IPS-18c (cell line): ENCODE data around the gene PRDM15.

Experiments
- H3K4me3 ChIP-seq: 2 replicates; pipeline ENCODE4 v1.7.0; 2013; ENCODE audit warnings: low read depth, mild to moderate bottlenecking, low read length, moderate library complexity; ENCODE audit not compliant: insufficient read depth
- H3K9me3 ChIP-seq: one replicate; pipeline ENCODE4 v1.6.1; 2013; ENCODE audit warnings: mild to moderate bottlenecking, low read length, moderate library complexity; ENCODE audit not compliant: control insufficient read depth, insufficient read depth

PRDM15 gene

DNA sequence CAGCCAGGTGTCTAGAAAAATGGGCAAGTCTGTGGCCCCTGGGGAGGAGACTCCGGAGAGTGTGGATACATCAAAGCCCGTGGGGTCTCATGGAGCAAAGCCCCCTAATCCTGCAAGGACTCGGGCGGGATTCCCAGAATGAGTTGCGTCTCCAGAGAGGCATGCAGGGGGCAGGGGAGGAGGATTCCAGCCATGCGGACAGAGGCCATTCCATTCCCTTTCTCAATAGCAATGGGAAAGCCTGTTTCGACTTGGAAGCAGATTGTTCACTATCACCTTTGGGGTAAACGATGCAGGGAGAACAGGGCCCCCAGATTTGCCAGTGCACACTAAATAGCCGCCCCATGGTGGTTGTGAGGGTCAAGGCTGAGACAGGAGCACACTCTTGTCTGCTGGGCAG, 15.4 kb upstream of the PRDM15 start:
- Histone ChIP-seq H3K4me3 (no peak overlapping the region), H3K9me3 (no peaks in the 10 kb centered on the region)

DNA sequence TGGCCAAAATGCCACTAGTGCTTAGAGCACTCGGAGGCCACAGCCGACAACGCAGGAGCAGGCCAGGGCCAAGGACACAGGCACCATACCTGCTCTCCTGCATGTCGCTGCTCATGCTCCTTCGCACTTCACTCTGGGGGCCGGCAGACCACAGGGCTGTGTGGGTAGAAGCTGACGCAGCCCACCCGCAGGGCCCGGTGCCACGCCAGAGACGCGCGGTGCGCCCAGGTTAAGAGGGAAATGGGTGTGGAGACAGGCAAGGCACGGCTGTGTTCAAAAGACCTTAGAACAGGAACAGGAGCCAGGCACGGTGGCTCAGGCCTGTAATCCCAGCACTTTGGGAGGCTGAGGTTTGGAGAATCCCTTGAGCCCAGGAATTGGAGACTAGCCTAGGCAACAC, 13.6 kb upstream of the PRDM15 start:
- Histone ChIP-seq H3K9me3 (no peaks in the 10 kb centered on the region), H3K4me3 (no peak overlapping the region)

DNA sequence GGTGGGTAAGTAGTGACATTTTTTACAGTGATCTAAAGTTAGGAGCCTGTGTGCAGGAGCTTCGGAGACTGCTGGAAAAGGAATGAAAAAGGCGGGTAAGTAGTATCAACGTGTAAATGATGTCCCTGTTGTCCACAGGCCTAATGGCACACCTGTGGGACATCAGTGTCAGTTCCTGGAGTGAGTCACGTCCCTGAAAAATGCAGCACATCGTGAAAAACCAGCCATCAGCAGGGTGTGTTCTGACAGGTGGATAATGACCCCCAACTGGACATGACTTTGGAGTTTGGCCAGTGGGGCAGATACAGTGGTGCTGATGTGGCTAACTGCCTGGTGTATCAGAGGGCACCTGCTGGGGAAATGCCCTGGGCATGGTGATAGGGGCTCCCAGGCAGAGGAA, 12.0 kb upstream of the PRDM15 start:
- Histone ChIP-seq H3K4me3 (no peak overlapping the region), H3K9me3 (no peaks in the 10 kb centered on the region)

DNA sequence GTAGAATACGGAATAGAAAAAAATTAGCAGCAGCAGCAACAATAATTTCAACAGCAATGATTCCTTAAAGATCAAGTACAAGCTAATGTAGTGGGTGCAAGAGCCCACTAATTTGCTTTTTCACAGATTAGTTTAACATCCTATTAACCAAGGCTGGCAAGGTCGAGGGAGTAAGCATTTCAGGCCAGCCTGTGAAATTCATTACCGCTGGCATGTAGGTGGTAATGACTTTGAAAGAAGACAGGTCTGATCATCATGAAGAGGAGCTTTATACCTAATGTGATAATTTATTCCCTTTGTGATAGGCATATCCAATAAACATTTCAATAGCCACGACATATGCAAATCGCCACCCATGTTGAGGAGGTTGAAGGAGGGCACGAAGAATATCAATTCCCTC, 11.2 kb upstream of the PRDM15 start:
- no peak overlapping the region for H3K4me3 ChIP-seq
- H3K9me3 ChIP-seq: no peaks in the 10 kb centered on the region

DNA sequence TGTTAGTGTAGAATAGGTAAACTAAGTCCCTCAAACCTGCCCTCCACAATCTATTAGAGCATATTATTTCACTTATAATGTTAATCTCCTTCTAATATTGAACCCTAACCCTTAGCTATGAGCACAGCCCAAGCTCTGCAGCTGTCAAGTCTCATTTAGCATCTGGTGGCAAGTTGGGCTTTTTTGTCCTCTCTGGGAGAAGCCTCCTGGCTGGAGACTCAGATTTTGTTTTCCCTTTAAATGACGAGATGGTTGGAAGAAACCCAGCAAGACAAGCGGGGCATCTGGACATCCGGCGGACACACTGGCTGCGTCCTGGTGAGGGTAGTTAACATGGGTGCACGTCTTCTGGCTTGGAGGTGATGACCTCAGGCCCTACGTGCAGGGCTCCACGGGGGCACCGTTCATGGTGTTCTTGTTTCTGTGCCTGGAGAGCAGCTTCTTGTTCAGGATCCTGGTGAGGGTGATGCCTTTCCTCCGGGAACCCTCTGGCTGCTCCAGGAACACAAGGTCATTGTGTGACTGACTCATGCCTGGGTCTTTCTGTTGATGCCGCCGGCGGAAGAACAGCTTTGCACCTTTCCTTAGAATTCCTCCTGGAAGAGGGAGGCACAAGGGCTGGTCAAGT, 9.7 kb upstream of the PRDM15 start:
- no peak overlapping the region for H3K4me3 ChIP-seq
- H3K9me3 ChIP-seq: no peaks in the 10 kb centered on the region

DNA sequence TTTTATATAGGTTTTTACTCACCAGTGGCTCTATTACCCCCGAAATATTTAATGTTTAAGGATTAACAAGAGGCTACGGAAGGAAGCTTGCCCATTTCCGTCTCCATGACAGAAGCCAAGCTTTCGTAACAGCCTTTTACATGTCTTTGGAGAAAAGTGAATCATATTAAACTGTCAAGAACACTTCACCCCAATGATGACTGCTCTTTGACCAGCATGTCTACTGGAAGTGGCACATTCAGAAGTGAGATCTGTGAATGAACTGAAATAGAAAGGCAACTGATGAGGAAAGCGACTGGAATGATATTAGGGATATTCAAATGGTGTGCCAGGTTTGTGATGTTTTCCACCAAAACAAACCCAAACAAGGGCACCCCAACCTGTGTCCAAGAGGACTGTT, 8.5 kb upstream of the PRDM15 start:
- Histone ChIP-seq H3K4me3 (no peak overlapping the region), H3K9me3 (no peaks in the 10 kb centered on the region)

DNA sequence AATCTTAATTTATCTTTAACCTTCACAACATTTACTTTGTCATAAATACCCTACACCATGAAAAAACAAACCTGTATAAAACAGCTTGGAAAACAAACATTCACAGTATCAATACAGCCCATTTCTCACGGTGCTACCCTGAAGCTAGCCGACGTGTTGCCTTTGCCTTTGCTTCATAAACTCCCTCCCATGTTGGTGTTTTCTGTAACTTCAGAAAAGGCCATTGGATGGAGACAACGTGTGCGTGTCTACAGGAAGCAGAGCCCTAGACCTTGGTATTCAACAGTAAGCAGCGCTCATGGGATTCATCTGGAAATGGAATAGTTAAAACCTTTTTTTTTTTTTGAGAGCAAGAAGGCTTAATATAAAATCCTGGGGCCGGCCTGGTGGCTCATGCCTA, 7.2 kb upstream of the PRDM15 start:
- Histone ChIP-seq H3K9me3 (no peaks in the 10 kb centered on the region), H3K4me3 (no peak overlapping the region)

DNA sequence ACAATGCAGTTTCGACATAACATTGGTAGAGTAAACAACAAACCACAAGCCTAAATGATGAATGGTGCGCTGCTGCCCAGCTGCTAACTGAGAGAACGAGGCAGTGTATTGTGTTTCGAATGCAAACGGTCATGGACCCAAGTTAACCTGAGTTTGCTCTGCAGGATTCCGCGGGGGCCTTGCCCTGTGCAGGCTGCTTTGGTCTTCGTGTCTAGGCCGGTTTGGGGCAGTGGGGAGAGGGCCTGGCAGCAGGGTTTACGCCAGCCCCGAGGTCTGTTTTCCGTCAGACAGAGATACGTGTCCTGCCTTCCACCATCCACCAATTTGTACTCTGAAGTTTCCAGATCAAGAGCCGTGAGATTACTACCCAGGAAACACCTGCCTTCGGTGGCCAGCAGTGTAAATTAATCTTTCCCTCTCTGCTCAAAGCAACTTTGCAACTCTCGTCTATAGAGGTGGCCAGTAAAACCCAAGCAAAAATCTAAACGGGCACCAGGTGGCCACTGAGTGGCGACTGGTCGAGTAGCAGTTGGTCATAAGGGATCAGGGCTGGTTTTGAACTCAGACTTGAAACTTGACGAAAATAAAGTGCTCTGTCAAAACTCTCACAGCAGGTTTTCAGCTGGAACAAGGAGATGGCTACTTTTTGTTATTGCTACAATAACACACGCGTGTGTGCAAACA, 6.3 kb upstream of the PRDM15 start:
- Histone ChIP-seq H3K9me3 (no peaks in the 10 kb centered on the region), H3K4me3 (no peak overlapping the region)

DNA sequence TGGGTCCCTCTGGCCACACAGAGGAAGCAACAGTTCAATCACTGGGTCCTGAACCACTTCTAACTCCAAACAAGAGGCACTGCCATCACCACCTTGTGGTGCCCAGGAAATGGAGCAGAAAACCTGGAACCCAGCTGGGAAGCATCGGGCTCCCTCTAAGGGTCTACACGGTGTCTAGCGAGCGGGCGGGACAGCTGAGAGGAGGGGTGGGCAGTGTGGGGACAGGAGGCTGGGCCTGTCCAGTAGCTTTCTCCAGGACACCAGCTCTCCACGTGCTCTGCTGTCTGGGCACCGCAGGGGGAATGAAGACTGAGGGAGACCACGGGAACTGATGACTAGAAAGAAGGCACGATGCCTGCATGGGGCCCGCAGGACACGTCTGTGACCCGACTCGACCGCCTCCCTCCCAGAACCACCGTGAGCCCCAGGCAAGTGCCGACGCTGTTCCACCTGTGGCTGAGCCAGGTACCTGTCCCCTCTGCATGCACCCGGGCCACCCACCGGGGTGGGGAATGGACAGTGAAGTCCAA, 5.4 kb upstream of the PRDM15 start:
- H3K9me3 ChIP-seq: no peaks in the 10 kb centered on the region

DNA sequence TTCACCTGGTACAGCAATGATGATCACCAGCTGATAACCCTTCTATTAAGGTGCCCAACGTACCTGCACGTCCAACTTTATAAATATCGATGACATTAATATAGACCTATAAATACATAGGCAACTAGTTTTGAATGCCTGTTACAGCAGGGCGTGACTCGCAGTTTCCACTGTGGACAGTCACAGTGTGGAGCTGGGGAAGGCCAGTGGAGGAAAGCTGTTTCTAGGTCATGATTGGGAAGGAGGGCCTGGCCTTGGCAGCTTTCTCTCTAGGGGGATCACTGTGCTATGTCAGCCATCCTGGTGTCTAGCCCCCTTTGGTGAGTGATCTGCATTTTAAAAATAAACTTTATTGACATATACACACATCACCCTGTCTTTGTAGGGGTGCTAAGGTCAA, 4.4 kb upstream of the PRDM15 start:
- Histone ChIP-seq H3K9me3 (no peaks in the 10 kb centered on the region), H3K4me3 (no peak overlapping the region)

More for the DNA sequence above, 5.4 kb upstream of the PRDM15 start:
- no peak overlapping the region for H3K4me3 ChIP-seq

DNA sequence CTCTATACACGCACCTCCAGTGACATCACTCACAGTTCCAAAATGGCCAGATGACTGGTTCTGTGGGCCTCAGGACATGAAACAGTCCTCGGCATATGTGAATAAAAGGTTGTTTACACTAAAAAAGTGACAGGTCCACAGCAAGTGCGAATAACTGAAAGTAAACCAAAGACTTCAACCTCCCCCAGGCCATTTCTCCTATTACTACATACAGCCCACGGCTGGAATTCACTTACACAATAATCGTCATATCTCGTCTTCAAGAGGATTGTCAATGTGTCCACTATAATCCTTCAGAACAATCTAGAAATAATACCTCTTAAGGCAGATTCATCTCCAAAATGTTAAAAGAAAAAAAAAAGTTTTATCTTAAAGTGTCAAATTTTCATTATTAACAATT, 1.9 kb upstream of the PRDM15 start:
- H3K4me3 ChIP-seq: no peak overlapping the region
- no peaks in the 10 kb centered on the region for H3K9me3 ChIP-seq

DNA sequence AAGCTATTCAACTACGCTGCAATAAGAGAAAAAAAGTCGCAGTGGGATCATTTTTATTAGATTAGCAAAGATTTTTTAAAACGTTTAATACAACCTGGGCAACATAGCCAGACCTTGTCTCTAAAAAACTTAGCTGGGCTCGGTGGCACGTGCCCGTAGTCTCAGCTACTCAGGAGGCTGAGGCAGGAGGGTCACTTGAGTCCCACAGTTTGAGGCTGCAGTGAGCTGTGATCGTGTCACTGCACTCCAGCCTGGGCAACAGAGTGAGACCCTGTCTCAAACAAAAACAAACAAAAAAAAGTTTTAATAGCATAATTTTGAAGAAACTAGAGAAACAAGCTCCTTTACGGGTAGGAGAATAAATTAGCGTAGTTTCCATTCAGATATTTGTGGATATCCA, 1.0 kb upstream of the PRDM15 start:
- Histone ChIP-seq H3K4me3 (peak overlapping the region; percentile 67; the same call in 1 of the 2 replicates), H3K9me3 (no peaks in the 10 kb centered on the region)

DNA sequence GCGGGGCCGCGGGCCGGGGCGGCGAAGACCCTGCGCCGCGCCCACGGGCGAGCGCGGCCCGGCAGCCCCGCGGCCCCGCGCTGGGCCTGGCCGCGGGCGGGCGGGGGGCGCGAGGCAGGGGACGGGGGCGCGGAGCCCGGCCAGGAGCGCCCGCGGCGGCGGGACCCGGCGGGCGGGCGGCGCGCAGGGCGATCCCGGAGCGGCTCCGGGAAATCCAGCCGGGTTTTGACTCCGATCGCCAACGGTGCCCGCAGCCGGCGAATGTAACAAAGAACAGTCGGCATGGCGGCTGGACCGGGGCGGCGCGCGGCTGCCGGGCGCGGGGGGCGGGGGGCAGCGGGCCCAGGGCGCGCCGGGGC, 334 bp downstream of the PRDM15 start:
- no peaks in the 10 kb centered on the region for H3K9me3 ChIP-seq

DNA sequence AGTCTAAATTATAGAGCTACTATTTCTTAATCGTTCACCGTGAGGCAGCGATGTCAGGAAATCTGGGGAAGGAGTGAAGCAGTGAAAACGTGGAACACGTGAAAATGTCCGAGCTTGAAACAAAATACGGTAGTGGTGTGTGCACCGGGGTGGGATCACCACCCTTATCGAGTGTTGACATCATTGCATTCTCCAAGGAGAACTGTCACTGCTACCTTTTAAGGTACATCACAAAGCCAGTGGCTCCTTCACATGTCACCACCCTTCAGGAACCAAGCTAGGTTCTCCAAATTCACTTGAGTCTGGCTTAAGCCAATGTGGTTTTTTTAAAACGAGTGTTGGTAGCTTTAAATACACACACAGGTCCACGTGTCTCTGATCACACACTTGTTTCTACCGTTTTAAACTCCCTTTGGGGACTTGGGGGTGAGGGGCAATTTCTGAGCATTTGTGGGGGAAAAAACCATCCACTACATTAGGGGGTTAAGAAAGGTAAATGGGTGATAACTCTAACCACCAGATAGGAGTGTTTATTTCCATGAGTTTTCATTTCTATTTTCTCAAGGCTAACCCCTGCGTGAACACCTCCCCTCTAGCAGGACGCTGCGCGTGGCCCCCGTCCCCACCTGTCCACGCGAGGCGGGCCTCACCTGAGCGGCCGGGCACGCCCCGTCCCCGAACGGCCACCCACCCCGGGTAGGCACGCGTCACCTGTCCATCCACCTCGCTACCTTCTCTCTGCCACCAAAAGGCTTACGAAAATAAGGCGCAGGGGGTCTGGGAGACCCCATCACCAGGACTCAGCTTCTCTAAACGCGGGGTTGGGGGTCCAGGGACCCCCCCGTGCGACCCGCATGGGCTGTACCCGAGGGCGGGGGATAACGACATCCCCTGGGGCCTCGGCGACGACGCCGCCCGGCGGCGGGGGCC, 978 bp downstream of the PRDM15 start:
- no peaks in the 10 kb centered on the region for H3K9me3 ChIP-seq

More for the DNA sequence above, 334 bp downstream of the PRDM15 start:
- H3K4me3 ChIP-seq: peak overlapping the region; percentile 65

DNA sequence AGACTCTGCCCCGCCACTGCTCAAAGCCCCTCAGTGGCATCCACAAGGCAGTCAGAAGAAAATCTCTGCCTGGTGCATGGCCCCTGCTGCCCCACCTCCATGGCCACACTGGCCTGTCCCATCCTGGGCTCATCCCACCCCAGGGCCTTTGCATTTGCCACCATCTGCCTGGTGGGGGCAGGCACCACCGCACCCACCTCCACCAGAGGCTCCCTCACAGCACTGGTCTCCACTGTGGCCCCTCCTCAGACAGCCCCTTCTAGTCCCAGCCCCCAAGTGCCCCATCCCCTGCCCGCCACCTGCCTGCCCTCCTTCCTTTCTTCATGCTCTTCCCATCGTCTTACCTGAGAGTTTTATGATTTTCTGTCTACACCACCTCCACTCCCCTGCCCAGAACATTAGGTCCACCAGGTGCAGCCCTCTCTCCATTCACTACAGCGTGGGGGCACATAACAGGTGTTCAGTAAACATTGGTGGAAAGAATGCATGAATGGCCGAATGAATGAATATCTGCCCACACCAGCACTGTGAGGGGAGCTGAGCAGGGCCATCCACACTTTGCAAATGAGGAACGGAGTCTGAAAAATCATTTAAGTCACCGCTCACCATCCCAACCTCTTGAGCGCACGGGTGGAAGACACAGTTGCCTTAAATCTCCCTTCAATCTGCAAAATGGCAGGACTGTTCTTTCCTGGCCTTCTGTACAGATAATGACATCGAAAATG, 2.1 kb downstream of the PRDM15 start:
- Histone ChIP-seq H3K9me3 (no peaks in the 10 kb centered on the region), H3K4me3 (no peak overlapping the region; the same call in 1 of the 2 replicates)

More for the DNA sequence above, 978 bp downstream of the PRDM15 start:
- H3K4me3 ChIP-seq: peak overlapping the region; percentile 65

DNA sequence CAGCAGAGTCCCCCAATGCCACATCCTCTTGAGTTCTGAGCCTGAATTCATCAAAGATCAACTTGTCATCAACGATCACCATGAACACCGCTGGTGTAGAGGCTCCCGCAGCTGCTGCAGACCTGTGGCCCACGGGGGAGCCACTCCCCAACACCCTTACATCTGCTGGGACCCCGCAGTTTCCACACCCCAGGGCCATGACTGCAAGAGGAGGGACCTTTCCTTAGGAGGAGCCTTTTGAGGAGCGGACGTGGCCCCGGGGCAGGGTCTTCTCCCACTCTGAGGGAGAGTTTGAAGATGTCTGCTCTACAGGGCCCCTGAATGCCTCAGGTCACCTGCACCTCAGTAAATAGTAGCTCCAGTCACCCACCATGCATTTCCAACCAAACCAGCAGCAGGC, 2.7 kb downstream of the PRDM15 start:
- no peak overlapping the region for H3K4me3 ChIP-seq
- no peaks in the 10 kb centered on the region for H3K9me3 ChIP-seq

DNA sequence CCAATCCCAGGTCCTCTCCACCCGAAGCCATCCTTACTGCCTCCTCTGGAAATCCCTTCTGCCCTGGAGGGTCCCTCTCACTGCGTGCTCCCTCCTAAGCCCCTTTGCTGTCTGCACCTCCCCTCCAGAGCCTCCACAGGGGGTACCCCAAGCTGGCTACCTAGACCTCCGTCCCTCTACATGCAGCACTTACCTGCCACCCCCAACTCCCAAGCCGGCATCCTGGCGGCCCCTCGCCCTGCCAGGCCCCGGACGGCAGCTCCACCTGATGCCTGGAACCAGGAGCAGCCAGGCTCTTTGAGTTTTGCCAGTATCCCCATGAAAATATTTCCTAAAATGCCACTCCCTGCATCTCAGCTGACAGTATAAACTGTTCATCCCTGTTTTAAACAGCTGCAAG, 4.1 kb downstream of the PRDM15 start:
- Histone ChIP-seq H3K9me3 (no peaks in the 10 kb centered on the region), H3K4me3 (no peak overlapping the region)
